22Rv1 (cell line): Measurements from ENCODE around the gene ZNF92.

Experiments
- ZFX ChIP-seq: fragments of 450-650 bp; IDR thresholded peaks from 2 replicates; pipeline ENCODE4 v1.6.1; 2017; ENCODE audit warnings: antibody characterized with exemption, borderline replicate concordance
- TF ChIP-seq, protein P1 (sequence below): fragments of 450-650 bp; IDR thresholded peaks from 2 replicates; pipeline ENCODE4 v1.5.1; 2017; ENCODE audit warnings: mild to moderate bottlenecking

DNA sequence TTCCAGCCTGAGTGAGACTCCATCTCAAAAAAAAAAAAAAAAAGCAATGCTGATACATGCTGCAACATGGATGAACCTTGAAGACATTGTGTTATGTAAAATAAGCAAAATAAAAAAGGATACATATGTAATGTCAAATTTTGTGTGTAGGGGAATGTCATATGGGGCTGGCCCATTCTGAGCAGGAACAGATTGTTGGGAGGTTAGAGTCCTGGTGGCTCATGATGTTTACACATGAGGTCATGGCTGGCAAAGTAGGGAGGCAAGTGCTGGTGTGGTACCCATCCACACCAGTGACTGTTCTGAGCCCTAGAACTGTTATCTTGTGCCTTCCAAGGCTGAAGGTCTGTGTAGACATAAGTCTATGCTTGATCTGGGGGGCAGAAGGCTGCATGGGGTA is 37.6 kb downstream of the ZNF92 start:
- TF ChIP-seq, protein P1, sequence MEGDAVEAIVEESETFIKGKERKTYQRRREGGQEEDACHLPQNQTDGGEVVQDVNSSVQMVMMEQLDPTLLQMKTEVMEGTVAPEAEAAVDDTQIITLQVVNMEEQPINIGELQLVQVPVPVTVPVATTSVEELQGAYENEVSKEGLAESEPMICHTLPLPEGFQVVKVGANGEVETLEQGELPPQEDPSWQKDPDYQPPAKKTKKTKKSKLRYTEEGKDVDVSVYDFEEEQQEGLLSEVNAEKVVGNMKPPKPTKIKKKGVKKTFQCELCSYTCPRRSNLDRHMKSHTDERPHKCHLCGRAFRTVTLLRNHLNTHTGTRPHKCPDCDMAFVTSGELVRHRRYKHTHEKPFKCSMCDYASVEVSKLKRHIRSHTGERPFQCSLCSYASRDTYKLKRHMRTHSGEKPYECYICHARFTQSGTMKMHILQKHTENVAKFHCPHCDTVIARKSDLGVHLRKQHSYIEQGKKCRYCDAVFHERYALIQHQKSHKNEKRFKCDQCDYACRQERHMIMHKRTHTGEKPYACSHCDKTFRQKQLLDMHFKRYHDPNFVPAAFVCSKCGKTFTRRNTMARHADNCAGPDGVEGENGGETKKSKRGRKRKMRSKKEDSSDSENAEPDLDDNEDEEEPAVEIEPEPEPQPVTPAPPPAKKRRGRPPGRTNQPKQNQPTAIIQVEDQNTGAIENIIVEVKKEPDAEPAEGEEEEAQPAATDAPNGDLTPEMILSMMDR, result no peak
- no peak for TF ChIP-seq ZFX
